GM23338 (cell line): Measurements from ENCODE around the gene PPP2R2D. TPM values are rescaled to one million over a fixed set of nuclear protein-coding genes. Genes with fewer than 3 reads are reported as not detected.

ENCODE experiments used
- ATAC-seq: fragments of 200-7000 bp; cut with Tn5 transposase; 3 replicates; pipeline ENCODE4 v1.9.1; 2020
- DNase-seq: peaks from one replicate; pipeline ENCODE4 v3.0.0-alpha.2; 2015; ENCODE audit warnings: low spot score
- H2AFZ ChIP-seq: fragments of 200-600 bp; sonication (generic); 2 replicates; pipeline ENCODE4 v1.8.0; 2016; ENCODE audit warnings: antibody characterized with exemption, mild to moderate bottlenecking, moderate library complexity
- H3F3A ChIP-seq: fragments of 200-600 bp; sonication (generic); replicated peaks from 2 replicates; pipeline ENCODE4 v1.8.0; 2017; ENCODE audit warnings: antibody characterized with exemption, mixed run types, low read depth
- H3K27ac ChIP-seq: fragments of 200-600 bp; sonication (generic); 2 replicates; pipeline ENCODE4 v1.6.1; 2016; ENCODE audit warnings: low read depth
- H3K27me3 ChIP-seq: fragments of 200-600 bp; sonication (generic); 2 replicates; pipeline ENCODE4 v1.8.0; 2016; ENCODE audit warnings: mild to moderate bottlenecking, mixed run types, moderate library complexity; ENCODE audit not compliant: insufficient read depth
- H3K36me3 ChIP-seq: fragments of 200-600 bp; sonication (generic); 2 replicates; pipeline ENCODE4 v1.8.0; 2016; ENCODE audit warnings: mild to moderate bottlenecking; ENCODE audit not compliant: insufficient read depth
- H3K4me1 ChIP-seq: fragments of 200-600 bp; sonication (generic); 2 replicates; pipeline ENCODE4 v1.8.0; 2016; ENCODE audit warnings: mild to moderate bottlenecking, moderate library complexity; ENCODE audit not compliant: insufficient read depth
- H3K4me2 ChIP-seq: fragments of 200-600 bp; sonication (generic); 2 replicates; pipeline ENCODE4 v1.7.1; 2017; ENCODE audit warnings: mixed run types
- H3K4me3 ChIP-seq: fragments of 200-600 bp; sonication (generic); 2 replicates; pipeline ENCODE4 v1.6.1; 2016; ENCODE audit warnings: mixed run types
- H3K79me2 ChIP-seq: fragments of 200-600 bp; sonication (generic); replicated peaks from 2 replicates; pipeline ENCODE4 v1.8.0; 2017; ENCODE audit warnings: mild to moderate bottlenecking; ENCODE audit not compliant: insufficient read depth
- H3K9me2 ChIP-seq: fragments of 200-600 bp; sonication (generic); 2 replicates; pipeline ENCODE4 v1.8.0; 2017; ENCODE audit not compliant: insufficient read depth
- H4K20me1 ChIP-seq: fragments of 200-600 bp; sonication (generic); replicated peaks from 2 replicates; pipeline ENCODE4 v1.8.0; 2017; ENCODE audit warnings: mild to moderate bottlenecking; ENCODE audit not compliant: insufficient read depth
- H3K27ac Mint-ChIP-seq: 2 replicates; pipeline ENCODE4 v1.8.0; 2020; ENCODE audit warnings: inconsistent platforms, mild to moderate bottlenecking, moderate library complexity, mixed read lengths
- H3K27me3 Mint-ChIP-seq: 3 replicates; pipeline ENCODE4 v1.8.0; 2022; ENCODE audit warnings: low read depth, mild to moderate bottlenecking, moderate library complexity, mixed read lengths, inconsistent platforms; ENCODE audit not compliant: insufficient read depth, poor library complexity
- H3K36me3 Mint-ChIP-seq: 3 replicates; pipeline ENCODE4 v1.8.0; 2021; ENCODE audit warnings: low read depth, mild to moderate bottlenecking, inconsistent platforms, moderate library complexity, mixed read lengths
- H3K4me1 Mint-ChIP-seq: 3 replicates; pipeline ENCODE4 v1.8.0; 2020; ENCODE audit warnings: mild to moderate bottlenecking, inconsistent platforms, mixed read lengths
- H3K4me3 Mint-ChIP-seq: 3 replicates; pipeline ENCODE4 v1.8.0; 2021; ENCODE audit warnings: moderate library complexity, mild to moderate bottlenecking, inconsistent platforms, mixed read lengths
- H3K9me3 Mint-ChIP-seq: 3 replicates; pipeline ENCODE4 v1.8.0; 2020; ENCODE audit warnings: moderate library complexity, mild to moderate bottlenecking, inconsistent platforms, mixed read lengths
- CTCF ChIP-seq, 2 experiments: fragments of 200-600 bp in 1 of 2; sonication (generic) in 1 of 2; conservative IDR thresholded peaks; 2 replicates each; pipeline versions ENCODE4 v1.5.1 to v1.6.1; 2016 to 2017; ENCODE audit warnings: antibody characterized with exemption in 2 of 2, low read depth in 2 of 2, mild to moderate bottlenecking in 2 of 2, moderate library complexity in 1 of 2
- ETS1 ChIP-seq: IDR thresholded peaks from 2 replicates; pipeline ENCODE4 v1.6.1; 2016; ENCODE audit warnings: antibody characterized with exemption
- EZH2 ChIP-seq: fragments of 200-600 bp; sonication (generic); IDR thresholded peaks from one replicate; pipeline ENCODE4 v1.8.0; 2017; ENCODE audit warnings: antibody characterized with exemption, mild to moderate bottlenecking, low read depth; ENCODE audit not compliant: unreplicated experiment
- EZH2phosphoT487 ChIP-seq: fragments of 200-600 bp; sonication (generic); IDR thresholded peaks from one replicate; pipeline ENCODE4 v1.8.1; 2018; ENCODE audit warnings: antibody characterized with exemption; ENCODE audit not compliant: unreplicated experiment
- REST ChIP-seq: IDR thresholded peaks from one replicate; pipeline ENCODE4 v1.6.1; 2018; ENCODE audit warnings: antibody characterized with exemption; ENCODE audit not compliant: unreplicated experiment
- STAT1 ChIP-seq: IDR thresholded peaks from one replicate; pipeline ENCODE4 v1.6.1; 2016; ENCODE audit warnings: antibody characterized with exemption; ENCODE audit not compliant: unreplicated experiment
- ZNF331 ChIP-seq: fragments of 250-450 bp; sonication (Bioruptor Pico); IDR thresholded peaks from 2 replicates; pipeline ENCODE4 v1.5.0; 2020; ENCODE audit warnings: low read depth, mild to moderate bottlenecking, moderate library complexity
- polyA plus RNA-seq: library from polyadenylated mRNA; unstranded; fragments of >200 nt; fragmentation: Nextera tagmentation; extraction: Ambion mirVana; gene quantifications from 2 replicates; pipeline ENCODE4 v1.2.1, GENCODE V29; 2016
- total RNA-seq: library from RNA; depleted of rRNA; stranded (reverse); fragments of >200 nt; shearing (Covaris generic); gene quantifications from 2 replicates; pipeline ENCODE4 v1.2.3, GENCODE V29; 2014

PPP2R2D gene
- total and polyA plus RNA-seq, 2 experiments from 2014 or later = 28.8 to 33.7 TPM

GRCh38 chr10:131996466-131997365, 95.9 kb downstream of the PPP2R2D start:
- H2AFZ ChIP-seq = peak overlapping the region; percentile 32; the same call in 1 of the 2 replicates
- H3K4me1 Mint-ChIP-seq = peaks cover 50% of the 10 kb centered on the region
- H3K27me3 Mint-ChIP-seq = peaks cover 6% of the 10 kb centered on the region
- no peaks in the 10 kb centered on the region for H3K9me3 Mint-ChIP-seq
- ATAC-seq (no peak), DNase-seq (no peak)
- H3K36me3 Mint-ChIP-seq = no peaks in the 10 kb centered on the region
- no peak for TF ChIP-seq EZH2
- no peak for TF ChIP-seq ETS1
- TF ChIP-seq STAT1 = no peak
- H3K36me3 ChIP-seq = no peaks in the 10 kb centered on the region
- H3K4me3 ChIP-seq = no peak overlapping the region
- H3K27ac ChIP-seq = no peak overlapping the region
- no peak overlapping the region for H3K4me2 ChIP-seq
- H3K9me2 ChIP-seq = no peaks in the 10 kb centered on the region
- no peaks in the 10 kb centered on the region for H3K79me2 ChIP-seq
- no peaks in the 10 kb centered on the region for H3K27me3 ChIP-seq
- no peaks in the 10 kb centered on the region for H3F3A ChIP-seq
- H3K27ac Mint-ChIP-seq = peak overlapping the region; percentile 46
- H4K20me1 ChIP-seq = no peaks in the 10 kb centered on the region
- peaks cover 33% of the 10 kb centered on the region for H3K4me1 ChIP-seq
- H3K4me3 Mint-ChIP-seq = no peak overlapping the region

- Mint-ChIP-seq H3K4me1 (peaks cover 56% of the 10 kb centered on the region), H3K36me3 (no peaks in the 10 kb centered on the region)
- H3K27ac ChIP-seq = peak overlapping the region; percentile 30
- no peak for TF ChIP-seq ZNF331
- TF ChIP-seq CTCF (conservative IDR thresholded peaks at IDR 0.05; ENCODE audit: low read depth in 2 of 2) = no peak
- TF ChIP-seq ETS1 = no peak
- no peak for TF ChIP-seq REST
- no peak for TF ChIP-seq EZH2phosphoT487
Measured at GRCh38 chr10:131997366-131998049, 96.7 kb downstream of the PPP2R2D start.

More at GRCh38 chr10:131997366-131998049, 96.7 kb downstream of the PPP2R2D start:
- Histone ChIP-seq H3F3A (no peaks in the 10 kb centered on the region; the same call in 1 of the 2 replicates), H3K36me3 (no peaks in the 10 kb centered on the region), H4K20me1 (no peaks in the 10 kb centered on the region), H3K4me3 (no peak overlapping the region), H3K27me3 (no peaks in the 10 kb centered on the region), H3K79me2 (no peaks in the 10 kb centered on the region), H3K9me2 (no peaks in the 10 kb centered on the region), H3K4me2 (no peak overlapping the region; the same call in 1 of the 2 replicates), H3K4me1 (peaks cover 37% of the 10 kb centered on the region), H2AFZ (peak overlapping the region; percentile 72)
- Mint-ChIP-seq H3K9me3 (no peaks in the 10 kb centered on the region), H3K27me3 (peaks cover 6% of the 10 kb centered on the region), H3K4me3 (0 out of 3 replicates have a peak overlapping the region, but pooled peaks have one; percentile 3), H3K27ac (peak overlapping the region; percentile 64)
- ATAC-seq = peak; percentile 17
- peak; percentile 68 for DNase-seq
